Kidney tubule cell (primary cell): ENCODE results near the gene CYP26B1.

Experiments
- DNase-seq: peaks from one replicate; pipeline ENCODE4 v3.0.0-alpha.2; 2018; ENCODE audit warnings: low spot score

Gene CYP26B1

DNA sequence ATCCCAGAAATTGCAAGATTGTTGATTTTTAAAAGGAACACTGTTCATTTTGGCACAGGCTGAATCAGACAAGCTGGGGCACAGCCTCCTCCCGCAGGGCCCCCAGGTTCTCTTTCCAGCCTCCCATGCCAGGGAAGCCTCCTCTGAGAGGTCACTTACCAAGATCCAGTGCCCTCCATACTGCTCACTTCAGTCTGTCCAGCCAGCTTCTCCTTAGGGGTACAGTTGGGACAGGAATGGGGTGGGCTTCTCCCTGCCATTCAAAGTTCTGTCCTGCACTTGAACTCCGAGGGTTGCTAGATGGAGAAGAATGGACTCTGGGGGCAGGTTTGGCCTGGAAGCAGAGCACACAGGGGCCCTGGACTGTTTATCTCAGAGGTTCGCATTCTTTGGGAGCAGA is 7.5 kb upstream of the CYP26B1 start:
- no peak for DNase-seq

DNA sequence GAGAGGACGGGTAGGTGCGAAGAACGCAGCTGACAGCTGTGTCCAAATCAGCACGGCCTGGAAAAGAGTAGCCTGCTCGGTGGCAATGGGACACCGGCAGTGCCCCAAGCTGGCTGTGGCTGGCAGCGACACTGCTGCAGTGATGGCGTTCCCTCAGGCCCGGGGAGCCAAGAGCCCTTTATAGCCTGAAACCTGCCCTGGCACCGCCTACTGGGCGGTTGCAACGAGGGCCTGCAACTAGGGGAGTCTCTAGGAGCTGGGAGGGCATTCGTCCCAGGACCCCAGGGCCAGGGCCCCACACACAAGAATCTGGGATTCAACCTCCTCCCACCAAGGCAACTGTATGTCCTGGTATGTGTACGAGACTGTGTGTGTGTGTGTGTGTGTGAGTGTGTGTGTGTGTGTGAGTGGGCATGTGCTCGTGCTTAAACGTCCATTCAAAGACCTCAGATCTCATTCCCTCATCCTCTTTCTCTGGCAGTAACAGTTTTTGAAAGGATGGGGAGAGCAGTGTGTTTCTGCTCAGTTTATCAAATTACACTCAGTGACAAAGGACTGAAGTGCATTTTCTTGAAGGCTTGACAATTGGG is 6.8 kb upstream of the CYP26B1 start:
- no peak for DNase-seq

DNA sequence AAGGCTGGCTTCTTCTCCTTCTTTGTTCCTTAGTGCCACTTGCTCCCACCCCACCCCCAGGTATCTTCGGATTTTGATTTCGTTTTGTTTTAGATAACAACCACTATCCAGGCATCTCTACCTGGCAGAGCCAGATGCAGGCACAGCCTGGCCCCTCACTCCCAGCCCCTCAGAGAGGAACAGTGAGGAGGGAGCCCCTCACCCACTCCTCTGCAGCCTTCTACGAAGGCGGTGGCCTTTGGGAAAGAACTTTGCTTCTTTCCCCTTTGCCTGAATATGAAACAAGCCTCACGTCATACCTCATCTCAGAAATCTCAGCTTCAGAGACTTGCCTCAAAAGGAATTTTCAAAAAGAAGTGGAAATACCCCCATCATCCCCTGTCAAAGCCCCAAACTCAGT is 6.3 kb upstream of the CYP26B1 start:
- DNase-seq: no peak

DNA sequence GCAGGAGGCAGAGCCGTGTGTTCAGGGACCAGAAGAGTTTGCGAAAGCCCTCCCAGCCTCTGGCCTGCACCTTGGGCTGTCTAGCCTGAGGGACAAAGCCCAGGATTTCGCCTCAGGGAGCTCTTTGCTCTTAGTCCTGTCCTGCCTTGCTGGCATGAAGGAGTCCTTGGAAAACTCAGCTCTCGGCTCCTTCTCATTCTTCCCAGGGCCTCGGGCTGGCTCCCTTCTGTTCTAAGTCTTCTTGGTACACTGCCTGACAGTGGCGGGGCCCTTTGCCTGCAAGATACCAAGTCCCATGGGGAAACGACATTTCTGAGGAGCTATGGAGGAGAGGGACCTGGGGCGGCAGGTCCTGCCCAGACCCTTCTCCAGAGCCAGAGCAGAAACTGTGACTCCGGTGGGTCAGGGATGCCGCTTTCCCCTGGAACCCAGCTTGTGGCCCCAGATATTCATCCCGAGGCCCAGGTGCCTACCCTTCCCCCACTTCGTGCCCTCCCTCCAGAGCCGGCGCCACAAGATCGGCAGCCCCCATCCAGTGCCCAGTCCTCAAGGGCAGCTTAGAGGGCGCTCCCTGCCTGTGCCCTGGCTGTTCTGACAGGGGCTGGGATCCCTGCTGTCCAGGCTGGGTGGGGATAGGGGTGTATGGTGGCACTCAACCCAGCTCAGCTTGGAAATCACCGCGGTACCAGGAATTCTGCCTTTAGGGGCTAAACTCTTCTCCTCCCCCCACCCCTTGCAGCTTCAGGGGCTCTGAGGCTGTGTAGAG is 5.5 kb upstream of the CYP26B1 start:
- DNase-seq: no peak

DNA sequence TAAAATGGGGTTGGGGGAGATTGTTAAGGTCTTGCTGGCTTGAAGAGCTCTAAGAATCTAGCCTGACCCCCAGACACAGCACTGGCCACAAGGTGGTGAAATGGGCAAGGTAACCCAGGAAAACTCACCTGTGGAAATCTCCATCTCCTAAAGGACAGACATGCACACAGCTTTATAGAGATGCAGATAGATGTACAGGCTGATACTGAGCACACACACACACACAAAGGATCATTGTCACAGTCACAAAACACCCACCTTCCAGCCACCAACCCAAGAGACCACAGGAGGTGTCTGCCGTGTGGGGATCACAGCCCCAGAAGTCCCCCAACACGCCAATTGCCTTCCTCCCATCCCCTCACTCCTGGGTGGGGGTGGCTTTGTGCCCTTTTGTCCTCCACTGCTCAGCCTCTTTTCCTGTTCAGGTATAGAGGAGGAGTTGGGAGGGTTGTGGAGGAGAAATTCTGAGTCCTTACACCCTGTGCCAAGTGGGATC is 3.2 kb upstream of the CYP26B1 start:
- no peak for DNase-seq

DNA sequence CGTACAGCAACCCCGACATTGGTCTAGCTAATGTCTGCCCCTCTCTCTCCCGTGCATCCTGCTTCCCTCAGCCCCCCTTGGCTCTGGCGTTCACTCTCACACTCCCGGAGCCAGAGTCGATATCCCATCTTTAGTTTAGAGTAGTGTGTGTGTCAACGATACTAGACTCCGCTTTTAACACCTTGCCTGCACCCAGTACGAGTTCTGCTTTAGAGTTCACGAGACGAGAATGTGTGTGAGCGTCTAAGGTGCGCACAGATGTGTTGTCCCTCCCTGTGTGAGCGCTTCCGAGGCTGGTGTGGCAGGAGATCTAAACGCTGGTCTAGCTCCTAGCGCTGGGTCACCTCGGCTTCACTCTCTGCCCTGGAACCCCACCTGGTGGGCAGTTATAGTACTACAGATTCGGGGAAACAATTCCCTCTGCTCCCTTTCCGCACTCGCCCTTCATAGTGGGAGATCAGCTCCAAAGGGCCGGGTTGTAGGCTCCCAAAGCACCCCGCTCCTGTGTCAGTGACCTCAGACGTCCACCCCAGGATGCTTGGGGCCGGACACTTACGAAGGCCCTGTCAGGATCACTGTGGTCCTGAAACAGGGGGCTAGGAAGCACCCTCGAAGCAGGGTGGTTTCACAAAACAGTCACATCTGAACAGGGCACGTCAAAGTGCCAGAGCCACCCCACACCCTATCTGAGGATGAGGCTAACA is 2.6 kb upstream of the CYP26B1 start:
- peak; percentile 78 for DNase-seq

DNA sequence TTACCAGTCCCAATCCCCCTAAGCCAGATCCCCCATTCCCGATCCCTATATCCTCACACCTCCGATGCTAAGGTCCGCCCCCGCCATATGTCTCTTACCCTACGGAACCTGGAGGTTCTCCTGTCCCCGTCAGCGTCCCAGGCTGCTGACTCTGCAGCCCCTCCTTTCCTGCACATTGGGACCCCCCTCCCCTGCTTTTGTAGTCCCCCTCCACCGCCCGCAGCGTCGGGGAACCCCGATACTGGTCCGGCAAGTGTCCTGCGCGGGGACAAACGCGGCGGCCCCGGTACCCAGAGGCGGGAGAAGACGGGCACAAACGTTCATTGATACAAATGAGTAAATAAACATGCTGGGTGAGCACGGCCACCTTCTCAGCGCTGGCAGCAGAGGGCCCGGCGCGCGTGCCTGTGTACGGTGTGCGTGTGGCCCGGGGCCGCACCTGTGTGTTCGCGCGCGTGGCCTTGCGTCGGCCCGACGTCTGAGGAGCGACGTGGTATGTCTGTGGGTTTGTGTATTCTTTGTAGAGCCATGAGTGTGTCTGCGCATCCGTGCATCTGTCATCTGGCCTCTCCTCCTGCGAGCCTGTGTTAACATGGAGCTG is 2.0 kb upstream of the CYP26B1 start:
- DNase-seq: peak; percentile 3

DNA sequence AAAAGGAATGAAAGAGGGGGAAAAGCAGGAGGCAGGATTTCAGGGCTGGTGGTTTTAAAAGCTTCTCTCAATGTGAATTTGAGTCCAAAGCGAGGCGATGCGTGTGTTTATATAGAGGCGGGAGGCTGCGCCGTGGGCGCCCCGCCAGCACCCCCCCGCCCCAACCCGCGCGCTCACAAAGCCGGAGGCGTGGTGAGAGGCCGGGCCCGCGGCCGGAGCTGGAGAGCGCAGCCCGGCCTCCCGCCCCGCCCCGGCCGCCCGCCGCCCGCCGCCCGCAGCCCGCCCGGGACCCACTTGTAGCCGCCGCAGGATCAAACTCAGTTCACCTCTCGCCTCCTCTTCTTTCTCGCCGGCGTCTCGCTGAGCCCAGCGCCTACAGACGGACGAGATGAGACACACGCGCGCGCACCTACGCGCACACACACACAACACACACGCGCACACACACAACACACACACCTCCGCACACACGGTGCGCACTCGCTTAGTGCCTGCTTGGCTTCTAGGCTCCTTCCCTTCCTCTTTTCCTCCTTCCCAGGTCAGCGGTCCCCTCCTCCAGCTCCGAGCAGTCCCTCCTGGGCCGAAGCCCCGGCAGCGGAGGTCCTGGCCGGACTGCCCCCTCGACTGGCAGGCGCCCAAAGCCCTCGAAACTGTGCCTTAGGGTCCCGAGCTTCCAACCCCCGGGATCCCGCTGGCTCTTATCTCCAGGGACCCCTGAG is 1.3 kb upstream of the CYP26B1 start:
- DNase-seq: peak; percentile 5

DNA sequence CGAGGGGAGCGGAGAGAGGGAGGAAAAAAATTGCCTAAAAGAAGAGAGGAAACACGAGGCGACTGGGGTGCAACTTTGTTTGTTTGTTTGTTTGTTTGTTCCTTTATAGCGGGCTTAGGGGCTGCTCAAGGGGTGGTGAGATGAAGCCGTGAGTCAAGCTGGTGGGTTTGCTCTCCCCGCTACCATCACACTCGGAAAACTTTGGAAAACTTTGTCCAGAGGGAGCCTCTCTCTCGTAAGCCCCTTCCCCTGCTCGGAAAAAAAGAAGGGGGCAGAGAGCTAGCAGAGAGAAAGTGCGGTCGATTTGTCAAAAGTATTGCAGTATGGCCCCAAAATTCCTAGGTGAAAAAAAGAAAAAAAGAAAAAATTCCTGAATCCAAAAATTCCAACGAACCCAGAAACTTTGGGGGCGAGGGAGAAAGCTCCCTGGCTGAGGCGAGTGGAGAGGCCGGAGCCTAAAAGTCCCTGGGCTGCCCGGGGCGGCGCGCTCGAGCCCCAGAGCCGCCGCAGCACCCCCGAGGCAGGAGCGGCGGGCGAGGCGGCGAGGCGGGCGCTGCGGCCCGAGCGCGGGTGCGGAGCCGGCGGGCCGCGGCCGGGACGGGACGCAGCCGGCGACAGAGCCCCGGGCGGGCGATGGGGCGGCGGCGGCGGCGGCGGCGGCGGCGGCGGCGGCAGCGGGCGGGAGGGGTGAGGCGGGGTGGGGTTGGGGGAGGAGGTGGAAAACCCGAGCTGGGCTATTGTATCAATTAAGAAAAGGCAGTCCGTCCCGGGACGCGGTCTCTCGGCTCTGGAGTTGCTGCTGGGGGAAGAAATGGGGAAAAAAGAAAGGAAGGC is 558 bp upstream of the CYP26B1 start:
- no peak for DNase-seq

DNA sequence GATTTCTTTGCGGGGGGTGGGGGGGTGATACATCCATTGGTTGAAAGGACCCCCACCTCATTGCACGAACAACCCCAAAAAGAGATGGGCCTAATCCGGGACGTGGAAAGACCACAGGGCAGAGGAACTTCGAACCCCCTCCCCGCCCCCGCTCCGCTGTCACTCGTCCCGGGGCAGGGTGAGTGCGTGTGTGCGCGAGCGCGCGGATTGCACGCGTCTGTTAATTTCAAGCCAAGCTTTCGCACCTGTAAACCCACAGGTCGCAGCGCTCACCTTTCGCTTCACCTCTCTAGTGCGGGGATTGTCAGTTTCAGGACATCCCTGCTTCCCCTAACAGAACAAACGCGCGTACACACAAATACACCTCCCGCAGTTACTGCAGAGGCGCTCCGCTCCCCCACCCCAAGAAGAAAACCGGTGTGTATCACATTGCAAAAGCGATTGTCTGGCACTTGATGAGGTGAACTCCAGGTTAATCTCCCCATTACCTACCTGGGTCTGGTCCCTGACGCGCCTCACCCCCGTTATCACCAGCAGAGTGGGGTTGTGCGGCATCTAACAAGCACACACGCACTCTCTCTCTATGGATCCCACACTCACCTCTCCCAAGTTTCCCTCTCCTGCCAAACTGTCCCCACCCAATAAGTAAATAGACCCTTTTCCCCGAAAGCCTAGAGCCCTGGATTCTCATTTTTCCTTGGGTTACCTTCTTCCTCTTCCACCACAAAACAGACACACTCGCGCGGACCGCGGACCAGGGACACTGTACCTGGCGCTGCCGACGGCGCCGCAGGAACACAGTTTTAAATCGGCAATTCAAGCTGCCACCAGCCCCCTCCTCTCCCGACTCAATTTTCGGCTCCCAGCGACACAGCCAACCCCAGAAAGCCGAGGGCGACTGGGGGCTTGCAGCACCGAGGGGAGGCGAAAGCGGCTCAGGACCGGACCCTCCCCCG is 1.0 kb downstream of the CYP26B1 start:
- DNase-seq: no peak

DNA sequence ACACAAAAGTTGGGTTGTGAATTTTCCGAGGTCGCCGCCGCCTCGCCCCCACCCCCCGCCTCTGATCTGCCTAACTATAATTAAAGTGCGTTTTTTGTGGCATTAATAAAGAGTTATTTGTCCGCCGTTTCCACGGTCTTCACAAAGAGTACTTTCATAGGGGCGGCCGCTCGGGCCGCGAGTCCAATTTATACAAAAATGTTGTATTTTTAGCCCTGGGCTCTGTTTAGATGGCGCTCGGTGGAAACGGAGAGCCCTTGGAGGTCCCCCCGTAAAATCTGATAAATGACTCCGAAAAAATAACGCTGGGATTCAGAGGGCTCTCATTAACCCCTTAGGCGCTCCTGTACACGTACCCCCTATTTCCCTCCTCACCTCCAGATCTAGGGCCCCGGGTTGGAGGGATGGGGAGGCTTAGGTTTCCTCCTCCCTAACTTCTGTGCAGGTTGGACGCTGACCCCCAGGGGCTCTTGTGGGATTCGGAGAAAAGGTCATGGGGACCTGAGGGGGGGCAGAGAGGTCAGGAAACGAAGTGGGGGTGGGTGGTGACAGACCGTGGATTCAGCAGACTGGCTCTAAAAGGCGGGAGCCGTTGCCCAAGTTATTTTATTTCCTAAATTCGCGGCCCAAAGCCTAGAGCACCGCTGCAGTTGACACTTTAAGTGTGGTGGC is 1.9 kb downstream of the CYP26B1 start:
- no peak for DNase-seq

DNA sequence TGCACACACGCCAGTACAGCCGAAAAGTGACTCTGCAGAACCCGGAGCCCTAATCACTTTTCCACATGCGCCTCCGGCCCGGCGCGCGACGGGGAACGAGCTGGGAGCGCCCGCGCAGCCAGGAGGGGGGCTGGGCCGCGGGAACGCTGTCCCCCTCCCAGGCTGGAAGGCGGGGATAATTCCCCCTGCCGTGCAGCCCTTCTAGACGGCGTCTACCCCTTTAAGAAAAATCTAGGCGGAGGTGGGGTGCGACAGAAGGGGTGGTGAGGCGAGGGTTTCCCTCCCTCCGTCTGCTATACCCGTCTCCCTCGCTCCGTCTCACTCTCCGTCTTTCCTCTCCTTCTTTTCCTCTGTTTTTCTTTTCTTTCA is 2.4 kb downstream of the CYP26B1 start:
- DNase-seq: no peak

DNA sequence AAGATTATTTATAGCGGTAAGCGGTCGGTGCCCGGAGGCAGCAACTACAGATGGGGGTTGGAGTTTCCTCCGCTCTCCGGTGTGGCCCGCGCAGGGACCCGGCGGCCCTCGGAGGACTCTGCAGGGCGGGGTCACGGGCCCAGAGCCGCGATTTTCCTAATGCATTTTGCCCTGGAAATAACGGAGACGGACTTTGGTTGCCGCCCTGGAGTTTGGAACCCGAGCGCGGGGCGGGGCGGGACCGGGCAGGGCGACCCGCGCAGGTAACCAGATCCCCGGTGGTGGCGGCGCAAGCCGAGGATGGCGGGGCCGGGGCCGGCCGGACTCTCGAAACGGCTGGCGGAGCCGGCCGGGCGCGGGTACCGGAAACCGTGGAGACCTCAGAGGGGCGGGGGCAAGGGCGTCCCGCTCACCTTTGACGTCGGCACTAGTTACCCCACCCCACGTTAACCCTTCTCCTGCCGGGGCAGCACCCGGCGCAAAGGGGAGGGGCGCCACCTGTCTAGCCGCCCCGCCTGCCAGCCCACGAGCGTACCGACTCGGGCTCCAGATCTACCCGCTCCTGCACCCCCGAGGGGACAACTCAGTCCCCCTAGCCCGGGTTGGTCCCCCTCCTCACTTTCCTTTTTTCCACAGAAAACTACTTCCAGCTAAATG is 2.9 kb downstream of the CYP26B1 start:
- no peak for DNase-seq

DNA sequence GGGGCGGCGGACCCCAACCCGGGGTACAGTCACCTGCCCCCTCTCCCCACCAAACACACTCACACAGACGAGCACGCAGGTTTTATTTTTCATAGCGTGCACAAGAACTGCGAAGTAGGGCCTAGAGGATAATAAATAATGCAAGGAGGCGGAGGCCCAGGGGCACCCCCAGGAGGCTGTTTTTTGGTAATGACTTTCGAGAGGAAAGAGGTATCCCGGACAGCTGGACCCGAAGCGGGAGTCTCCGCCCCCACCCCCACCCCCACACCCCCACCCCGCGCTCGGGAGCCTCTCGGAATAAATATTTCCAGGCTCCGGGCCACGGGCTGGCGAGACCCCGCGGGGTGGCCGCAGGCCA is 3.4 kb downstream of the CYP26B1 start:
- DNase-seq: no peak

DNA sequence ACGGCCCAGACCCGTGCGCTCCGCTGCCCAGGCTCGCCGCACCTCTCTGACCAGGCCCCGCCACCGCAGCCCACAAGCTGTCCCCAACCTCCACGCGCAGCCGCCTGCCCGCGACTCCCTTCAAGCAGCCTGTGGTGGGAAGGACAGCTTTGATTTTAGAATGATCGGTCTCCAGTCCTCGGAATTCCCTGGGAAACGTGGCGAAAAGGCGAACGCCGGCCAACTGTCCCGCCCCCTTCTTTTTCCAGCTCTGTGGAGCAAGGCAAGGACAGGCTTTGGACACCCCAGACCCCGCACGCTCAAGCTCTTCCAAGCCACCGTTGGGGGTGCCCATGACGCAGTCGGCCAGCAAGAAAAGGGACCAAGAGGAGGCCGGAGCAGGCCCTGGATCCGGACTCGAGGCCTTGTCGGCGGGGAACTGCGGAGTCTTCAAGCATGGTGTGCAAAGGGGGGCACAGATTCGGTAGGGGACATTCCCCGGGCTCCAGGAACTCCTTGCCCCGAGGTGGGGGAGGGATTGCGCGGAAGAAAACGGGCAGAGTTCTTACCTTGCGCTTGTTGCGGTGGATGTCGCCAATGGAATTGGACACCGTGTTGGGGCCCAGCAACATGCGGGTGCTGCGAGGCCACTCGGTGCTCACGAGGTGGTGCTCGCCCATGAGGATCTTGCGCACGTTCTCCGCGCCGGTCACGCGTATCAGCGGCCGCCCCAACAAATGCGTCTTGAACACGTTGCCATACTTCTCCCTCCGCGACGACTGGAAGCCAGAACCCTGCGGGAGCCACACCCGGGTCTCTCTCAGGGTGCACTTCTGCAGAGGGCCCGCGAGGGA is 4.0 kb downstream of the CYP26B1 start:
- no peak for DNase-seq

DNA sequence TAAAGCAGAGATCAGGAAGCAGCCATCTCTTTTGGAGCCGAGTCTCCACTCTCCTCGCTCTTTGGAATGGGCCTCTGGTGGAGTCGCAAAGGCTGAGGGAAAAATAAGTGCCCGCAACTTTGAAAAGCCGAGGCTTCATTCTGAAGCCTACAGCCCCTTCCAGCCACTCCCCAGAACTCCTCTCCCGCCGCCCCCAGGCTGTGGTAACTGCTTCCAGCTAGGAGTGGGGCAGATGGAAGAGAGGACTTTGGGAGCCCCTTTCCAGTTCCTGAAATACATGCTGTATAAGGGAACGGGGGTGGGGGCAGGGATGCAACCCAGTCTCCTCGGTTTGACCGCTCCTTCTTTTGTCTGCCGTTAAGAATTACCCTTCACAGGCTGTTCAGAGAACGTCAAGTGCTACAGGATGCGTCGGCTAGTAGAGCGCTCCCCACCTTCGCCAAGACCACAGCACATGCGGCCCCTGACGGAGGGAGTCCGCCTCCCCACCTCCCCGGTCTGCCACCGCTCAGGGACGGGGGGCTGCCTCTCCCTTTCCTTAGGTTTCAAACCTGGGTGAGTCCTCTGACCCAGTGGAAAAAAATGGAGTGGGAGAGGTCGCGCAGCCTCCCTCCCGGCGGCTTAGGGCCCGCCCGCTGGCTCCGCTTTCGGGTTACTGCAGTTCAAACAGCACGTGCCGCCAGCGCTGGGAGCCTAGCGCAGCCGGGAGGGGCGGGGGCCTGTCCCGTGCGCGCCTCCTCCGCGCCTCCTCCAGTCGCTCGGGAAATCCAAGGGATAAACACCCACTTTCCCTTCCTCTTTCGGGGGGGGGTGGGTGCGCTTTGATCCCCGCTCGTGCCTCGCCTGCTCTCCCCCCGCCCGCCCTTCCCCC is 4.9 kb downstream of the CYP26B1 start:
- DNase-seq: no peak

DNA sequence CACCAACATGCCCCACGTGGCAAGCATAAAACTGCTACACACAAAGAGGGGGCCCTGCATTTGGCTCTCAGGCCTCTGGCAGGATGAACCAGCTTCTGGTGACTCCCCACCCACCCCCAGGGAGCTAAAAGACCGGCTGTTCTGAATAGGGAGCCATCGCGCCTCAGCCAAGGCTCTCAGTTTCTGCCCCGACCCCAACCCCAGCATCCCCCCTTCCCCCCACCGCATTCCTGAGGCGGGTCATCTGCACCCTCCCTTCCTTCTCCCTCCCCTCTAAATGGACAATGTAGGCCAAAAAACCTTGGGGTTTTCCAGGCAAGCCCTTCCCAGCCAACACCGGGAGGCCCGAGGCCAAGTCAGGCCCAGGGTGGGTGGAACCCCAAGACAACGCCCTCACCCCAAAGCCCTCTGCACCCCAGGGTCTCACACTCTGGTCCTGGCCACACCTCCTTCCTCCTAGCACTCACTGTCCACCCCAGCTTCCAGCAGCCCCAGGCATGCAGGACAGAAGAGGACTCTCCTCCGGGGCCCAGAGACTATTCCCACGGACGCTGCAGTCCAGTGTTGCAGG is 5.7 kb downstream of the CYP26B1 start:
- DNase-seq: no peak
